Skeletal muscle tissue (tissue), 1 donor: ENCODE data around the gene SOCS4. TPM values are rescaled to one million over a fixed set of nuclear protein-coding genes. Genes with fewer than 3 reads are reported as not detected.

Experiments
- total RNA-seq: library from RNA; depleted of rRNA; stranded (reverse); fragments of >200 nt; gene quantifications from one replicate; pipeline ENCODE4 v1.2.3, GENCODE V29; 2014

Gene SOCS4
- total RNA-seq, 1 donor from 2014 or later: 9.4 TPM

Other genes starting within 250 kb of the SOCS4 start
- gene GCH1, start 124.4 kb upstream of the SOCS4 start, total RNA-seq: 9.9 TPM
- 9.4 TPM for gene WDHD1, start 137 bp upstream of the SOCS4 start, total RNA-seq
- 20.9 TPM for gene MAPK1IP1L, start 24.4 kb downstream of the SOCS4 start, total RNA-seq
- gene LGALS3, start 102.0 kb downstream of the SOCS4 start, total RNA-seq: 32.4 TPM
- gene DLGAP5, start 164.3 kb downstream of the SOCS4 start, total RNA-seq: 4.2 TPM
- gene FBXO34, start 244.2 kb downstream of the SOCS4 start, total RNA-seq: 24.5 TPM